HepG2 (cell line): Measurements from ENCODE around the gene SEMA4A. TPM values are rescaled to one million over a fixed set of nuclear protein-coding genes. Genes with fewer than 3 reads are reported as not detected.

Source experiments
- AGO1 ChIP-seq: fragments of 200-400 bp; formaldehyde crosslinking; IDR thresholded peaks from 2 replicates; pipeline ENCODE4 v1.6.1; 2017; ENCODE audit warnings: mild to moderate bottlenecking, low read depth, low read length, moderate library complexity; ENCODE audit not compliant: poor library complexity, severe bottlenecking
- ARNTL ChIP-seq: sonication (generic); formaldehyde crosslinking; IDR thresholded peaks from 2 replicates; pipeline ENCODE4 v1.4.0; 2020; ENCODE audit warnings: mild to moderate bottlenecking, missing genetic modification reagents
- ATM ChIP-seq: fragments of 450-650 bp; IDR thresholded peaks from 2 replicates; pipeline ENCODE4 v1.7.1; 2017; ENCODE audit warnings: mild to moderate bottlenecking, borderline replicate concordance
- BHLHE40 ChIP-seq: IDR thresholded peaks from 2 replicates; pipeline ENCODE4 v1.6.1; 2011; ENCODE audit warnings: low read length, improper control_type of control experiment
- ELF4 ChIP-seq: sonication (generic); formaldehyde crosslinking; IDR thresholded peaks from 2 replicates; pipeline ENCODE4 v1.5.0; 2020; ENCODE audit warnings: missing genetic modification reagents, mild to moderate bottlenecking, moderate library complexity, borderline replicate concordance
- ETV5 ChIP-seq: IDR thresholded peaks from 2 replicates; pipeline ENCODE4 v1.6.1; 2018; ENCODE audit warnings: missing biosample characterization, missing genetic modification reagents, inconsistent platforms, borderline replicate concordance
- ETV6 ChIP-seq: sonication (generic); formaldehyde crosslinking; conservative IDR thresholded peaks from 2 replicates; pipeline ENCODE4 v1.4.0; 2020; ENCODE audit warnings: missing genetic modification reagents
- FOXK2 ChIP-seq: fragments of 450-650 bp; IDR thresholded peaks from 2 replicates; pipeline ENCODE4 v1.6.1; 2016
- JUN ChIP-seq: sonication (generic); formaldehyde crosslinking; IDR thresholded peaks from 2 replicates; pipeline ENCODE4 v1.4.0; 2020; ENCODE audit warnings: mild to moderate bottlenecking, missing genetic modification reagents
- KDM6A ChIP-seq: IDR thresholded peaks from 2 replicates; pipeline ENCODE4 v1.6.1; 2016; ENCODE audit warnings: low read depth
- LCORL ChIP-seq, 2 experiments: fragments of 450-650 bp in 1 of 2; sonication (generic) in 1 of 2; formaldehyde crosslinking in 1 of 2; IDR thresholded peaks; 2 replicates each; pipeline versions ENCODE4 v1.5.0 to v1.6.1; 2017 to 2020; ENCODE audit warnings: antibody characterized with exemption in 1 of 2, missing genetic modification reagents in 1 of 2
- MED1 ChIP-seq: sonication (generic); formaldehyde crosslinking; IDR thresholded peaks from 2 replicates; pipeline ENCODE4 v1.4.0; 2020; ENCODE audit warnings: missing genetic modification reagents
- POLR2A ChIP-seq, 2 experiments: IDR thresholded peaks; 2 replicates each; pipeline ENCODE4 v1.6.1; 2011; ENCODE audit warnings: low read depth in 2 of 2, low read length in 2 of 2, mild to moderate bottlenecking in 1 of 2, moderate library complexity in 1 of 2; ENCODE audit not compliant: insufficient read depth in 1 of 2
- SNAPC2 ChIP-seq: sonication (generic); formaldehyde crosslinking; IDR thresholded peaks from 2 replicates; pipeline ENCODE4 v1.8.1; 2022; ENCODE audit warnings: mild to moderate bottlenecking, missing genetic modification reagents
- SRSF1 ChIP-seq: fragments of 200-400 bp; formaldehyde crosslinking; optimal IDR thresholded peaks from 2 replicates; pipeline ENCODE3; 2017; ENCODE audit warnings: mild to moderate bottlenecking, low read depth, low read length, moderate library complexity
- THAP9 ChIP-seq: sonication (generic); formaldehyde crosslinking; IDR thresholded peaks from 2 replicates; pipeline ENCODE4; 2020; ENCODE audit warnings: missing genetic modification reagents, mild to moderate bottlenecking, borderline replicate concordance
- TIGD3 ChIP-seq: sonication (generic); formaldehyde crosslinking; IDR thresholded peaks from 2 replicates; pipeline ENCODE4 v1.5.1; 2020; ENCODE audit warnings: mild to moderate bottlenecking, missing genetic modification reagents, borderline replicate concordance
- XBP1 ChIP-seq: sonication (generic); formaldehyde crosslinking; IDR thresholded peaks from 2 replicates; pipeline ENCODE4 v1.5.0; 2020; ENCODE audit warnings: missing genetic modification reagents
- ZBTB21 ChIP-seq: sonication (generic); formaldehyde crosslinking; IDR thresholded peaks from 2 replicates; pipeline ENCODE4 v1.4.0; 2020; ENCODE audit warnings: missing genetic modification reagents
- ZMAT5 ChIP-seq: sonication (generic); formaldehyde crosslinking; IDR thresholded peaks from 2 replicates; pipeline ENCODE4 v1.5.0; 2020; ENCODE audit warnings: mild to moderate bottlenecking, low read depth, missing genetic modification reagents, borderline replicate concordance
- ZNF136 ChIP-seq: sonication (generic); formaldehyde crosslinking; IDR thresholded peaks from 2 replicates; pipeline ENCODE4 v1.8.1; 2022; ENCODE audit warnings: low read depth, mild to moderate bottlenecking, moderate library complexity, missing genetic modification reagents
- ZNF276 ChIP-seq: sonication (generic); formaldehyde crosslinking; IDR thresholded peaks from 2 replicates; pipeline ENCODE4 v1.4.0; 2020; ENCODE audit warnings: mild to moderate bottlenecking, low read depth, missing genetic modification reagents
- ZNF546 ChIP-seq: sonication (generic); formaldehyde crosslinking; conservative IDR thresholded peaks from 2 replicates; pipeline ENCODE4 v1.8.1; 2023; ENCODE audit warnings: mild to moderate bottlenecking, missing genetic modification reagents
- ZNF614 ChIP-seq: IDR thresholded peaks from 2 replicates; pipeline ENCODE4 v1.6.1; 2018; ENCODE audit warnings: missing biosample characterization, missing genetic modification reagents, inconsistent platforms, borderline replicate concordance
- ZNF709 ChIP-seq: sonication (generic); formaldehyde crosslinking; IDR thresholded peaks from 2 replicates; pipeline ENCODE4 v1.5.0; 2020; ENCODE audit warnings: mild to moderate bottlenecking, missing genetic modification reagents
- polyA plus RNA-seq, 8 experiments: library from polyadenylated mRNA; depleted of rRNA in 3 of 8; stranded (reverse) in 7 of 8; unstranded in 1 of 8; fragments of >200 nt; fragmentation: Illumina TruSeq in 4 of 8; extraction: Trizol in 4 of 8; gene quantifications; 2 replicates each; pipeline versions ENCODE4 v1.2.1 to v1.2.3, GENCODE V29; 2011 to 2016; ENCODE audit warnings: low read depth in 4 of 8, missing spikeins in 1 of 8, mixed read lengths in 1 of 8; ENCODE audit not compliant: insufficient read depth in 1 of 8
- total RNA-seq, 5 experiments: library from RNA; depleted of rRNA; stranded (reverse); fragments of >200 nt; fragmentation: Illumina TruSeq; extraction: Trizol; gene quantifications; 2 replicates each; pipeline ENCODE4 v1.2.3, GENCODE V29; 2016; ENCODE audit warnings: low read depth in 1 of 5

Gene SEMA4A
- total and polyA plus RNA-seq, 2 of the 13 experiments (the other 11 are each of a cell fraction or from before 2014, with no cell fraction given): 0.09 to 0.20 TPM

- no peak for TF ChIP-seq ZMAT5
- TF ChIP-seq XBP1 (CRISPR knock-in tag): no peak
- no peak for TF ChIP-seq ZNF276
- peak; percentile 59; the same call in 1 of the 2 replicates for TF ChIP-seq THAP9
- no peak for TF ChIP-seq SRSF1
- no peak for TF ChIP-seq ZNF709 (CRISPR knock-in tag)
- TF ChIP-seq ZNF546 (CRISPR knock-in tag): 0 out of 2 replicates have a peak, but pooled peaks have one; percentile 58
- TF ChIP-seq FOXK2: no peak
- no peak for TF ChIP-seq ETV6 (CRISPR knock-in tag)
- 0 out of 2 replicates have a peak, but pooled peaks have one; percentile 20 for TF ChIP-seq BHLHE40
- TF ChIP-seq ARNTL (CRISPR knock-in tag): no peak
- TF ChIP-seq ZBTB21 (CRISPR knock-in tag): no peak
- TF ChIP-seq ZNF614 (CRISPR knock-in tag): no peak
- 0 out of 4 replicates have a peak, but pooled peaks of 1 of the 2 experiments have one; percentile 29 for TF ChIP-seq POLR2A (IDR thresholded peaks at IDR 0.05; ENCODE audit: insufficient read depth in 1 of 2, low read depth in 2 of 2, low read length in 2 of 2)
- TF ChIP-seq JUN (CRISPR knock-in tag): no peak
- no peak for TF ChIP-seq LCORL (IDR thresholded peaks at IDR 0.05)
- TF ChIP-seq LCORL (CRISPR knock-in tag; IDR thresholded peaks at IDR 0.05): no peak
- TF ChIP-seq MED1 (CRISPR knock-in tag): no peak
- no peak for TF ChIP-seq KDM6A
- no peak for TF ChIP-seq ELF4
- no peak for TF ChIP-seq SNAPC2 (CRISPR knock-in tag)
- no peak for TF ChIP-seq ETV5 (CRISPR knock-in tag)
- TF ChIP-seq TIGD3 (CRISPR knock-in tag): no peak
- no peak for TF ChIP-seq ATM
- TF ChIP-seq ZNF136 (CRISPR knock-in tag): no peak
- peak; percentile 87 for TF ChIP-seq AGO1
Observed at GRCh38 chr1:156140879-156141707, 12.3 kb upstream of the SEMA4A start (continued).
